BLaER1 treated with 17β-estradiol and CSF1 and Interleukin-3, amounts not matched to agents 10 nM and 100 nM (cell line): ENCODE data around the gene SEL1L3.

Experiments used
- H3K27ac ChIP-seq, 11 experiments: shearing (Covaris generic); formaldehyde crosslinking; 2 replicates each; pipeline ENCODE4 v1.8.1; 2022
- H3K27me3 ChIP-seq, 11 experiments: shearing (Covaris generic); formaldehyde crosslinking; 2 replicates each; pipeline ENCODE4 v1.8.1; 2022
- H3K36me3 ChIP-seq, 11 experiments: shearing (Covaris generic); formaldehyde crosslinking; 2 replicates each; pipeline ENCODE4 v1.8.1; 2022
- H3K4me1 ChIP-seq, 10 experiments: shearing (Covaris generic); formaldehyde crosslinking; 2 replicates each; pipeline ENCODE4 v1.8.1; 2022
- H3K4me2 ChIP-seq, 11 experiments: shearing (Covaris generic); formaldehyde crosslinking; 2 replicates each; pipeline ENCODE4 v1.8.1; 2022
- H3K4me3 ChIP-seq, 10 experiments: shearing (Covaris generic); formaldehyde crosslinking; 2 replicates each; pipeline ENCODE4 v1.8.1; 2022
- H3K9ac ChIP-seq, 11 experiments: shearing (Covaris generic); formaldehyde crosslinking; 2 replicates each; pipeline ENCODE4 v1.8.1; 2022
- H3K9me3 ChIP-seq, 11 experiments: shearing (Covaris generic); formaldehyde crosslinking; replicated peaks in 1 of 11; 2 replicates each; pipeline ENCODE4 v1.8.1; 2022
- H4K20me1 ChIP-seq, 11 experiments: shearing (Covaris generic); formaldehyde crosslinking; 2 replicates each; pipeline ENCODE4 v1.8.1; 2022
- Cebpa-rat ChIP-seq, 11 experiments: shearing (Covaris generic); IDR thresholded peaks; 2 replicates each; pipeline ENCODE4 v1.8.1; 2022

The SEL1L3 gene

GRCh38 chr4:25727711-25728493 lies 134.9 kb downstream of the SEL1L3 start:
- Histone ChIP-seq H3K27ac (peak overlapping the region in 7 of 11 experiments; percentile 6 to 50 (median 18); a peak in 10 of 22 replicates), H3K9me3 (peaks cover 0 to 26% (median 14%) of the 10 kb centered on the region in 11 experiments; a peak in 10 of 22 replicates), H4K20me1 (no peaks in the 10 kb centered on the region), H3K36me3 (no peaks in the 10 kb centered on the region), H3K4me1 (peaks cover 26 to 46% (median 41%) of the 10 kb centered on the region in 10 experiments), H3K4me3 (no peak overlapping the region), H3K9ac (no peak overlapping the region), H3K27me3 (no peaks in the 10 kb centered on the region), H3K4me2 (peak overlapping the region; percentile 59 to 84 (median 72))
- no peak for TF ChIP-seq Cebpa-rat (IDR thresholded peaks at IDR 0.05)

- Histone ChIP-seq H3K9me3 (peaks cover 0 to 26% (median 14%) of the 10 kb centered on the region in 11 experiments; a peak in 11 of 22 replicates), H3K9ac (no peak overlapping the region), H3K27ac (no peak overlapping the region), H3K36me3 (no peaks in the 10 kb centered on the region), H4K20me1 (no peaks in the 10 kb centered on the region), H3K27me3 (no peaks in the 10 kb centered on the region), H3K4me3 (no peak overlapping the region), H3K4me1 (peaks cover 24 to 44% (median 40%) of the 10 kb centered on the region in 10 experiments), H3K4me2 (no peak overlapping the region)
- no peak for TF ChIP-seq Cebpa-rat (IDR thresholded peaks at IDR 0.05)
Observed at GRCh38 chr4:25725870-25726269, 136.9 kb downstream of the SEL1L3 start.

- Histone ChIP-seq H3K36me3 (no peaks in the 10 kb centered on the region), H3K4me3 (no peak overlapping the region), H3K4me2 (no peak overlapping the region), H3K9me3 (peaks cover 0 to 26% (median 14%) of the 10 kb centered on the region in 11 experiments; a peak in 11 of 22 replicates), H4K20me1 (no peaks in the 10 kb centered on the region), H3K9ac (no peak overlapping the region), H3K4me1 (peaks cover 11 to 19% (median 15%) of the 10 kb centered on the region in 10 experiments; a peak in 19 of 20 replicates), H3K27ac (no peak overlapping the region), H3K27me3 (no peaks in the 10 kb centered on the region)
- TF ChIP-seq Cebpa-rat (IDR thresholded peaks at IDR 0.05): no peak
Observed at GRCh38 chr4:25723409-25723808, 139.4 kb downstream of the SEL1L3 start.

GRCh38 chr4:25722964-25723363 lies 139.8 kb downstream of the SEL1L3 start:
- Histone ChIP-seq H3K9me3 (peaks cover 0 to 26% (median 14%) of the 10 kb centered on the region in 11 experiments; a peak in 11 of 22 replicates), H3K27me3 (no peaks in the 10 kb centered on the region), H3K4me1 (peaks cover 7 to 14% (median 11%) of the 10 kb centered on the region in 10 experiments; a peak in 19 of 20 replicates), H3K4me3 (no peak overlapping the region), H3K9ac (no peak overlapping the region), H3K4me2 (no peak overlapping the region), H3K27ac (no peak overlapping the region), H3K36me3 (no peaks in the 10 kb centered on the region), H4K20me1 (no peaks in the 10 kb centered on the region)
- no peak for TF ChIP-seq Cebpa-rat (IDR thresholded peaks at IDR 0.05)

- H3K4me1 ChIP-seq: no peaks in the 10 kb centered on the region
- H3K27ac ChIP-seq: no peak overlapping the region
- TF ChIP-seq Cebpa-rat (IDR thresholded peaks at IDR 0.05): no peak
- H4K20me1 ChIP-seq: no peaks in the 10 kb centered on the region
- H3K9me3 ChIP-seq: peaks cover 0 to 15% (median 8%) of the 10 kb centered on the region in 11 experiments; a peak in 7 of 22 replicates
- no peaks in the 10 kb centered on the region for H3K36me3 ChIP-seq
- H3K4me2 ChIP-seq: no peak overlapping the region
- no peak overlapping the region for H3K9ac ChIP-seq
- no peaks in the 10 kb centered on the region for H3K27me3 ChIP-seq
- H3K4me3 ChIP-seq: no peak overlapping the region
Observed at GRCh38 chr4:25713812-25714211, 149.0 kb downstream of the SEL1L3 start.

GRCh38 chr4:25712611-25713010 lies 150.2 kb downstream of the SEL1L3 start:
- Histone ChIP-seq H3K36me3 (no peaks in the 10 kb centered on the region), H3K9ac (no peak overlapping the region), H3K4me3 (no peak overlapping the region), H3K4me1 (no peaks in the 10 kb centered on the region), H3K9me3 (peaks cover 0 to 22% (median 8%) of the 10 kb centered on the region in 11 experiments; a peak in 7 of 22 replicates), H4K20me1 (no peaks in the 10 kb centered on the region), H3K27ac (no peak overlapping the region), H3K4me2 (no peak overlapping the region), H3K27me3 (no peaks in the 10 kb centered on the region)
- no peak for TF ChIP-seq Cebpa-rat (IDR thresholded peaks at IDR 0.05)

GRCh38 chr4:25710637-25711036 lies 152.2 kb downstream of the SEL1L3 start:
- no peak overlapping the region for H3K9ac ChIP-seq
- H3K36me3 ChIP-seq: no peaks in the 10 kb centered on the region
- no peak overlapping the region for H3K27ac ChIP-seq
- peaks cover 0 to 22% (median 8%) of the 10 kb centered on the region in 11 experiments; a peak in 7 of 22 replicates for H3K9me3 ChIP-seq
- no peaks in the 10 kb centered on the region for H4K20me1 ChIP-seq
- H3K4me2 ChIP-seq: no peak overlapping the region
- no peak overlapping the region for H3K4me3 ChIP-seq
- no peaks in the 10 kb centered on the region for H3K4me1 ChIP-seq
- TF ChIP-seq Cebpa-rat (IDR thresholded peaks at IDR 0.05): no peak
- H3K27me3 ChIP-seq: no peaks in the 10 kb centered on the region

GRCh38 chr4:25704516-25704915 lies 158.3 kb downstream of the SEL1L3 start:
- Histone ChIP-seq H3K4me1 (no peaks in the 10 kb centered on the region), H3K4me2 (no peak overlapping the region), H4K20me1 (no peaks in the 10 kb centered on the region), H3K36me3 (no peaks in the 10 kb centered on the region), H3K27ac (no peak overlapping the region), H3K9me3 (peaks cover 0 to 12% (median 0%) of the 10 kb centered on the region in 11 experiments; a peak in 5 of 22 replicates), H3K9ac (no peak overlapping the region), H3K27me3 (no peaks in the 10 kb centered on the region), H3K4me3 (no peak overlapping the region)
- no peak for TF ChIP-seq Cebpa-rat (IDR thresholded peaks at IDR 0.05)

- Histone ChIP-seq H3K4me2 (no peak overlapping the region), H3K4me3 (no peak overlapping the region), H3K9ac (no peak overlapping the region), H3K36me3 (no peaks in the 10 kb centered on the region), H3K27me3 (no peaks in the 10 kb centered on the region), H3K4me1 (no peaks in the 10 kb centered on the region), H4K20me1 (no peaks in the 10 kb centered on the region), H3K9me3 (peaks cover 0 to 7% (median 0%) of the 10 kb centered on the region in 11 experiments; a peak in 2 of 22 replicates), H3K27ac (no peak overlapping the region)
- no peak for TF ChIP-seq Cebpa-rat (IDR thresholded peaks at IDR 0.05)
Observed at GRCh38 chr4:25703731-25704388, 158.9 kb downstream of the SEL1L3 start.
